GM12865 (cell line): ENCODE results near the gene SERPINB5.

Experiments
- DNase-seq: peaks from one replicate; pipeline ENCODE4 v3.0.0; 2010; ENCODE audit warnings: low read depth
- H3K4me3 ChIP-seq: 2 replicates; pipeline ENCODE4 v1.5.1; 2011; ENCODE audit warnings: mild to moderate bottlenecking, low read depth, low read length, control low read depth
- CTCF ChIP-seq: IDR thresholded peaks from 2 replicates; pipeline ENCODE4 v1.5.1; 2011; ENCODE audit warnings: low read length, control low read depth, low read depth, inconsistent platforms; ENCODE audit not compliant: insufficient read depth; ENCODE audit errors: missing control alignments

The SERPINB5 gene

GRCh38 chr18:63545000-63545399, 68.2 kb downstream of the SERPINB5 start:
- H3K4me3 ChIP-seq = no peak overlapping the region
- DNase-seq = no peak
- TF ChIP-seq CTCF = no peak

- TF ChIP-seq CTCF = no peak
- no peak overlapping the region for H3K4me3 ChIP-seq
Measured at GRCh38 chr18:63550068-63550467, 73.3 kb downstream of the SERPINB5 start.

GRCh38 chr18:63551769-63552168, 75.0 kb downstream of the SERPINB5 start:
- DNase-seq = no peak
- no peak overlapping the region for H3K4me3 ChIP-seq
- TF ChIP-seq CTCF = no peak

More at GRCh38 chr18:63550068-63550467, 73.3 kb downstream of the SERPINB5 start:
- no peak for DNase-seq

- DNase-seq = no peak
- no peak for TF ChIP-seq CTCF
- H3K4me3 ChIP-seq = no peak overlapping the region
Measured at GRCh38 chr18:63552581-63552980, 75.8 kb downstream of the SERPINB5 start.

- DNase-seq = no peak
- no peak for TF ChIP-seq CTCF
- H3K4me3 ChIP-seq = no peak overlapping the region
Measured at GRCh38 chr18:63553081-63553480, 76.3 kb downstream of the SERPINB5 start.
